Prostate gland (tissue), 2 donors: ENCODE measurements around the gene METTL5. TPM values are rescaled to one million over a fixed set of nuclear protein-coding genes. Genes with fewer than 3 reads are reported as not detected.
"Not testable (repeated sequence)": the region's sequence is repeated elsewhere in the genome, so short reads cannot be mapped to it uniquely, and the experiment has no call there.

Source experiments
- DNase-seq: peaks from one replicate; pipeline ENCODE4 v3.0.0-alpha.2; 2019; ENCODE audit warnings: low spot score
- H3K27ac ChIP-seq, 2 donors: fragments of 200-600 bp; sonication (generic); 2 replicates each; pipeline ENCODE4 v1.5.1; 2017 to 2019
- H3K27me3 ChIP-seq: fragments of 200-600 bp; sonication (generic); replicated peaks from 2 replicates; pipeline ENCODE4 v1.5.1; 2019; ENCODE audit not compliant: insufficient read depth
- H3K36me3 ChIP-seq, 2 donors: fragments of 200-600 bp; sonication (generic); 1 replicate in 1 of 2; 2 replicates in 1 of 2; pipeline versions ENCODE4 v1.5.1 to v1.8.1; 2017 to 2019
- H3K4me1 ChIP-seq: fragments of 200-600 bp; sonication (generic); replicated peaks from 2 replicates; pipeline ENCODE4 v1.5.1; 2019
- H3K4me3 ChIP-seq, 2 donors: fragments of 200-600 bp; sonication (generic); 2 replicates each; pipeline ENCODE4 v1.5.1; 2017 to 2019
- H3K9me3 ChIP-seq: fragments of 200-600 bp; sonication (generic); 2 replicates; pipeline ENCODE4 v1.5.1; 2017
- POLR2A ChIP-seq: fragments of 450-650 bp; IDR thresholded peaks from one replicate; pipeline ENCODE4 v1.6.1; 2016; ENCODE audit warnings: antibody characterized with exemption, mild to moderate bottlenecking
- POLR2AphosphoS5 ChIP-seq: sonication (generic); formaldehyde crosslinking; IDR thresholded peaks from one replicate; pipeline ENCODE4 v1.6.1; 2017; ENCODE audit warnings: antibody characterized with exemption
- WGBS: methylation state at CpG from one replicate; pipeline ENCODE4 v1.1.5; 2018; 5-methylcytosine and 5-hydroxymethylcytosine counted together
- intact Hi-C: fragments of 100-400 bp; cut with DNase I; formaldehyde crosslinking; loops from one replicate; pipeline ENCODE4 v1.14.2; 2022
- total RNA-seq, 2 donors: library from RNA; depleted of rRNA; stranded (reverse); fragments of >200 nt; gene quantifications; one replicate each; pipeline ENCODE4 v1.1.0, GENCODE V29; 2016
- TF ChIP-seq, protein P1 (sequence below), 4 experiments: fragments of 200-600 bp in 2 of 4; fragments of 450-650 bp in 2 of 4; sonication (generic) in 2 of 4; IDR thresholded peaks; 1 replicate in 3 of 4; 2 replicates in 1 of 4; pipeline ENCODE4 v1.5.1; 2016 to 2019; ENCODE audit warnings: antibody characterized with exemption in 4 of 4, mild to moderate bottlenecking in 2 of 4, moderate library complexity in 2 of 4

Gene METTL5
- total RNA-seq, 2 donors from 2014 or later, result 34.9 to 43.9 TPM

DNA sequence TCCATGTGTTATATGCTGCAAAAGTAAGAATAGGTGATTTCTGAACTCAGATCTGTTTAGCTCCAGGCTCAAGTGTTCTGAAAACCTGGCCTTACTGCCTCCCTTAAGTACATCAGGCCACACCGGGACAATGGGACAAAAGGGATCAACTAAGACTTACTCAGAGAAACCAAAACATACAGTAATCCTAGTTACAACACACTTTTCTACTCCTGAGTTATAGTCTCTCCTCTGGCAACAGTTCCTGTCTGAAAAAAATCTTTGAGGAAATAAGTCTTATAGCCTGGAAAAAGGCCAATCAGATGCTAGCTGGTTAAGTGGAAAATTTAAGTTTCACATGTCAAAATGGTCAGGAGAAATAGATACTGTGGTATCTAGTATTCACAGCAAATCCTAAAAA, 5.6 kb downstream of the METTL5 start:
- no peaks in the 10 kb centered on the region for H3K36me3 ChIP-seq
- intact Hi-C loops, result no loop called here
- H3K4me3 ChIP-seq, result no peak overlapping the region
- no peak overlapping the region for H3K27ac ChIP-seq
- 33% methylated on average over 1 of the region's 1 CpG for WGBS
- no peak for DNase-seq
- H3K4me1 ChIP-seq, result peaks cover 9% of the 10 kb centered on the region
- no peaks in the 10 kb centered on the region for H3K9me3 ChIP-seq
- TF ChIP-seq POLR2AphosphoS5 (no peak), POLR2A (no peak)
- TF ChIP-seq, protein P1, sequence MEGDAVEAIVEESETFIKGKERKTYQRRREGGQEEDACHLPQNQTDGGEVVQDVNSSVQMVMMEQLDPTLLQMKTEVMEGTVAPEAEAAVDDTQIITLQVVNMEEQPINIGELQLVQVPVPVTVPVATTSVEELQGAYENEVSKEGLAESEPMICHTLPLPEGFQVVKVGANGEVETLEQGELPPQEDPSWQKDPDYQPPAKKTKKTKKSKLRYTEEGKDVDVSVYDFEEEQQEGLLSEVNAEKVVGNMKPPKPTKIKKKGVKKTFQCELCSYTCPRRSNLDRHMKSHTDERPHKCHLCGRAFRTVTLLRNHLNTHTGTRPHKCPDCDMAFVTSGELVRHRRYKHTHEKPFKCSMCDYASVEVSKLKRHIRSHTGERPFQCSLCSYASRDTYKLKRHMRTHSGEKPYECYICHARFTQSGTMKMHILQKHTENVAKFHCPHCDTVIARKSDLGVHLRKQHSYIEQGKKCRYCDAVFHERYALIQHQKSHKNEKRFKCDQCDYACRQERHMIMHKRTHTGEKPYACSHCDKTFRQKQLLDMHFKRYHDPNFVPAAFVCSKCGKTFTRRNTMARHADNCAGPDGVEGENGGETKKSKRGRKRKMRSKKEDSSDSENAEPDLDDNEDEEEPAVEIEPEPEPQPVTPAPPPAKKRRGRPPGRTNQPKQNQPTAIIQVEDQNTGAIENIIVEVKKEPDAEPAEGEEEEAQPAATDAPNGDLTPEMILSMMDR (IDR thresholded peaks at IDR 0.05), result no peak
- no peaks in the 10 kb centered on the region for H3K27me3 ChIP-seq

DNA sequence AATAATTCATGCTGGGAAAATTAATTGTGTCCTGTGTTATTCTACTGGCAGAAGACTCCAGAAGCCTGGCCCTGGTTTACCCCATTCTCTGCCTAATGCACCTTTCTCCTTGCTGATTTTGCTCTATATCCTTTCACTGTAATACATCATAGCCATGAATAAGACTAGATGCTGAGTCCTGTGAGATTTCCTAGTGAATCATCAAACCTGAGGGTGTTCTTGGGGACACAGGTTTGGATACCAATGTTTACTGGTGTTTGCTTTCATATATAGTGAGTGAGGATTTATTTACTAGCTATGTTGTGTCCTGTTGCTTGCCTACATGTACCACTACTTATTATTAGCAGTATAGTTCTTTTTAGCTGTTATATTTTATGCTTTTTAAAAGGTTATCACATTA, 6.5 kb downstream of the METTL5 start:
- no peaks in the 10 kb centered on the region for H3K9me3 ChIP-seq
- H3K27me3 ChIP-seq, result no peaks in the 10 kb centered on the region
- peaks cover 4% of the 10 kb centered on the region for H3K4me1 ChIP-seq
- H3K4me3 ChIP-seq, result no peak overlapping the region
- no peak for TF ChIP-seq POLR2A
- no peak overlapping the region for H3K27ac ChIP-seq
- no peaks in the 10 kb centered on the region for H3K36me3 ChIP-seq
- intact Hi-C loops, result no loop called here
- DNase-seq, result no peak

DNA sequence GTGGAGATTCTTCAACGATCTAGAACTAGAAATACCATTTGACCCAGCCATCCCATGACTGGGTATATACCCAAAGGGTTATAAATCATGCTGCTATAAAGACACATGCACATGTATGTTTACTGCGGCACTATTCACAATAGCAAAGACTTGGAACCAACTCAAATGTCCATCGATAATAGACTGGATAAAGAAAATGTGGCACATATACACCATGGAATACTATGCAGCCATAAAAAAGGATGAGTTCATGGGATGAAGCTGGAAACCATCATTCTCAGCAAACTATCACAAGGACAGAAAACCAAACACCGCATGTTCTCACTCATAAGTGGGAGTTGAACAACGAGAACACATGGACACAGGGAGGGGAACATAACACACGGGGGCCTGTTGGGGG, 7.3 kb downstream of the METTL5 start:
- H3K36me3 ChIP-seq, H3K4me3 ChIP-seq, H3K9me3 ChIP-seq, intact Hi-C loops, H3K4me1 ChIP-seq, DNase-seq, H3K27me3 ChIP-seq, H3K27ac ChIP-seq: not testable (repeated sequence)
- WGBS, result 98% methylated on average over 6 of the region's 6 CpGs

DNA sequence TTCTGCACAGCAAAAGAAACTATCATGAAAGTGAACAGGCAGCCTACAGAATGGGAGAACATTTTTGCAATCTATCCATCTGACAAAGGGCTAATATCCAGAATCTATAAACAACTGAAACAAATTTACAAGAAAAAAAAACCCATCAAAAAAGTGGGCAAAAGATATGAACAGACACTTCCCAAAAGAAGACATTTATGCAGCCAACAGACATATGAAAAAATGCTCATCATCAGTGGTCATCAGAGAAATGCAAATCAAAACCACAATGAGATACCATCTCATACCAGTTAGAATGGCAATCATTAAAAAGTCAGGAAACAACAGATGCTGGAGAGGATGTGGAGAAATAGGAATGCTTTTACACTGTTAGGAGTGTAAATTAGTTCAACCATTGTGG, 7.7 kb downstream of the METTL5 start:
- H3K9me3 ChIP-seq, H3K4me1 ChIP-seq, H3K27me3 ChIP-seq, H3K36me3 ChIP-seq, H3K4me3 ChIP-seq, intact Hi-C loops, DNase-seq, H3K27ac ChIP-seq: not testable (repeated sequence)

DNA sequence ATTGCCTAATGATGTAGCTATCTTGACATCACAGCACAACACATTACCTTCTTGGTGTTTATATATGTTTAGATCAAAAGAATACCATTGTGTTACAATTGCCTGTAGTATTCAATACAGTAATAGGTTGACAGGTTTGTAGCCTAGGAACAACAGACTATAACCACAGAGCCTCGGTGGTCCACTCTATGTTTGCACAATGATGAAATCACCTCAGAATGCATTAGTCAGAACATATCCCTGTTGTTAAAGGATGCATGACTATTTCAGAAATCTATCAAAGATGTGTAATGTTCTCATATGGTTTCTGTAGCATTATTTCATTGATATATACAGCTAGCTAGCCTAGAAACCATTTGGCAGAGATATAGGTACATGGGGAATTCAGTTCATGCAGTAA, 8.9 kb downstream of the METTL5 start:
- intact Hi-C loops, result no loop called here
- peaks cover 4% of the 10 kb centered on the region for H3K4me1 ChIP-seq
- H3K36me3 ChIP-seq, result peaks cover 0 to 3% of the 10 kb centered on the region in 2 donors
- H3K9me3 ChIP-seq, result no peaks in the 10 kb centered on the region
- no peak overlapping the region for H3K27ac ChIP-seq
- WGBS, result 15% methylated on average over 1 of the region's 1 CpG
- TF ChIP-seq POLR2AphosphoS5, result no peak
- no peak for TF ChIP-seq POLR2A
- TF ChIP-seq, protein P1 (IDR thresholded peaks at IDR 0.05), result no peak
- H3K27me3 ChIP-seq, result no peaks in the 10 kb centered on the region
- DNase-seq, result no peak
- no peak overlapping the region for H3K4me3 ChIP-seq

DNA sequence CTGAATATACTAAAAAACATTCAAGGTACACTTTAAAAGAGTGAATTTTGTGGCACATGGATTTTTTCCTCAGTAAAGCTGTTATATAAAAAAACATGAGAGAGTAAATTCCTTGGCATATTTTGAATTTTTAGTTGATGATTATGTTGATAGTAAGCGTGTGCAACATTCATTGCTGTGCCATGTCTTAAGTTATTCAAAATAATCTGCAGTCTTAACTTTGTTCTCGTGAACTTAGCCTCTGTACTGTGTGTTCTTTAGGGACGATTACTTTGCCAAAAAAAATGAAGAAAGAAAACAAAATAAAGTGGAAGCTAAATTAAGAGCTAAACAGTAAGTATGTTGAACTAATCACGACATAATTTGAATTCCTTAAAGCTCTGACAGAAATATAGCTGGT, 16.5 kb downstream of the METTL5 start:
- Histone ChIP-seq H3K27me3 (no peaks in the 10 kb centered on the region), H3K9me3 (no peaks in the 10 kb centered on the region), H3K4me1 (no peaks in the 10 kb centered on the region), H3K27ac (no peak overlapping the region), H3K36me3 (peaks cover 0 to 3% of the 10 kb centered on the region in 2 donors), H3K4me3 (no peak overlapping the region)
- DNase-seq, result no peak
- 49% methylated on average over 4 of the region's 4 CpGs for WGBS
- intact Hi-C loops, result no loop called here
- TF ChIP-seq POLR2A (no peak), POLR2AphosphoS5 (no peak)
- TF ChIP-seq, protein P1 (IDR thresholded peaks at IDR 0.05), result no peak

DNA sequence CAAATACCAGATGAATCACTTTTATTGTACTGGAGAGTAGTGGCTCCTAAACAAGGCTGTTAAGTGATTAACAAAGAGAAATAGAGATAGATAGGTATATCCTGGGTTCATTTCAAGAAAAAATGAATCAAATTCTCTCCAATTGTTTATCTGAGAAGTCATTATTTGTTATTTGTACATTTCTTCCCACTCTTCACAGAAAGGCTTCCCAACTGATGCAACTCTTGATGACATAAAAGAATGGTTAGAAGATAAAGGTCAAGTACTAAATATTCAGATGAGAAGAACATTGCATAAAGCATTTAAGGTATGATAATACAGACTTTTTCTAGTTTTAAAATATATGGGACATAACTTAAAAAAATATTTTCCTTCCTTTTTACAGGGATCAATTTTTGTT, 18.1 kb downstream of the METTL5 start:
- TF ChIP-seq, protein P1 (IDR thresholded peaks at IDR 0.05), result no peak
- TF ChIP-seq POLR2AphosphoS5 (no peak), POLR2A (no peak)
- intact Hi-C loops, result no loop called here
- Histone ChIP-seq H3K4me1 (no peaks in the 10 kb centered on the region), H3K27ac (no peak overlapping the region), H3K9me3 (no peaks in the 10 kb centered on the region), H3K36me3 (no peaks in the 10 kb centered on the region), H3K4me3 (no peak overlapping the region), H3K27me3 (no peaks in the 10 kb centered on the region)
- no peak for DNase-seq
